K562 (cell line): ENCODE measurements around the gene CTDNEP1. TPM values are rescaled to one million over a fixed set of nuclear protein-coding genes. Genes with fewer than 3 reads are reported as not detected.
A peak's percentile ranks its signal among the peaks of the same experiment; 100 is the strongest.

Experiments
- CGGBP1 ChIP-seq: fragments of 250-450 bp; sonication (Bioruptor Pico); IDR thresholded peaks from 2 replicates; pipeline ENCODE4 v1.9.0; 2021; ENCODE audit warnings: mild to moderate bottlenecking
- HDAC8 ChIP-seq: fragments of 450-650 bp; IDR thresholded peaks from 2 replicates; pipeline ENCODE4 v1.6.1; 2016; ENCODE audit warnings: mild to moderate bottlenecking, missing genetic modification characterization, moderate library complexity, missing compliant biosample characterization
- MED1 ChIP-seq: sonication (generic); formaldehyde crosslinking; IDR thresholded peaks from 2 replicates; pipeline ENCODE4 v1.8.1; 2023; ENCODE audit warnings: missing genetic modification reagents, borderline replicate concordance
- NR4A1 ChIP-seq, 2 experiments: fragments of 250-450 bp in 1 of 2; fragments of 450-650 bp in 1 of 2; sonication (Bioruptor Pico) in 1 of 2; IDR thresholded peaks; 2 replicates each; pipeline versions ENCODE4 v1.4.0 to v1.6.1; 2016 to 2020; ENCODE audit warnings: mild to moderate bottlenecking in 2 of 2, missing compliant biosample characterization in 1 of 2, missing genetic modification characterization in 1 of 2, moderate library complexity in 1 of 2
- OTX1 ChIP-seq: fragments of 450-650 bp; formaldehyde crosslinking; IDR thresholded peaks from 2 replicates; pipeline ENCODE4 v1.4.0; 2022; ENCODE audit warnings: mild to moderate bottlenecking
- PHF20 ChIP-seq: fragments of 450-650 bp; IDR thresholded peaks from 2 replicates; pipeline ENCODE4 v1.6.1; 2018; ENCODE audit not compliant: partially characterized antibody
- POLR2A ChIP-seq: fragments of 450-650 bp; conservative IDR thresholded peaks from 2 replicates; pipeline ENCODE4 v1.6.1; 2016
- RBM17 ChIP-seq: fragments of 200-400 bp; formaldehyde crosslinking; IDR thresholded peaks from 2 replicates; pipeline ENCODE4 v1.6.1; 2017; ENCODE audit warnings: low read depth, mild to moderate bottlenecking, low read length, borderline replicate concordance
- RCOR1 ChIP-seq, 2 experiments: IDR thresholded peaks; 2 replicates each; pipeline ENCODE4 v1.6.1; 2012; ENCODE audit warnings: low read depth in 2 of 2, low read length in 2 of 2, borderline replicate concordance in 1 of 2, improper control_type of control experiment in 1 of 2
- RFX5 ChIP-seq: IDR thresholded peaks from 2 replicates; pipeline ENCODE4 v1.6.1; 2011; ENCODE audit warnings: low read depth, mild to moderate bottlenecking, improper control_type of control experiment, low read length
- SNRNP70 ChIP-seq: fragments of 200-400 bp; formaldehyde crosslinking; optimal IDR thresholded peaks from 2 replicates; pipeline ENCODE3; 2017; ENCODE audit warnings: low read depth, low read length
- TAF1 ChIP-seq: IDR thresholded peaks from 2 replicates; pipeline ENCODE4 v1.6.1; 2011; ENCODE audit warnings: mild to moderate bottlenecking, low read length, moderate library complexity; ENCODE audit not compliant: insufficient read depth, control insufficient read depth, severe bottlenecking; ENCODE audit errors: extremely low read depth
- TCF7L2 ChIP-seq: fragments of 150-350 bp; IDR thresholded peaks from 2 replicates; pipeline ENCODE4 v1.6.1; 2016; ENCODE audit warnings: low read depth, mild to moderate bottlenecking, low read length, moderate library complexity
- THRB ChIP-seq: fragments of 450-650 bp; formaldehyde crosslinking; conservative IDR thresholded peaks from 2 replicates; pipeline ENCODE4 v1.4.0; 2022; ENCODE audit warnings: mild to moderate bottlenecking, missing genetic modification characterization
- USF1 ChIP-seq: sonication (generic); formaldehyde crosslinking; IDR thresholded peaks from 2 replicates; pipeline ENCODE4 v1.9.0; 2022; ENCODE audit warnings: mild to moderate bottlenecking, missing genetic modification reagents
- ZNF407 ChIP-seq: fragments of 450-650 bp; IDR thresholded peaks from 2 replicates; pipeline ENCODE4 v1.6.1; 2016; ENCODE audit warnings: low read depth
- polyA plus RNA-seq, 8 experiments: library from polyadenylated mRNA; depleted of rRNA in 4 of 8; stranded (reverse) in 5 of 8; unstranded in 3 of 8; fragments of >200 nt; fragmentation: Nextera tagmentation in 2 of 8; fragmentation: Illumina TruSeq in 1 of 8; extraction: Ambion mirVana in 2 of 8; extraction: Trizol in 1 of 8; gene quantifications; 2 replicates each; pipeline versions ENCODE4 v1.2.1 to v1.2.3, GENCODE V29; 2011 to 2014; ENCODE audit warnings: inconsistent platforms in 1 of 8, missing spikeins in 1 of 8
- total RNA-seq, 7 experiments: library from RNA; depleted of rRNA in 6 of 7; stranded (reverse); fragments of >200 nt in 6 of 7; fragmentation: Illumina TruSeq in 2 of 7; extraction: Trizol in 2 of 7; gene quantifications; 2 replicates each; pipeline versions ENCODE4 v1.2.1 to v1.2.3, GENCODE V29; 2011 to 2021; ENCODE audit warnings: low replicate concordance in 1 of 7

The CTDNEP1 gene
- total and polyA plus RNA-seq, 9 of the 15 experiments (the other 6 are each of a cell fraction or from before 2014, with no cell fraction given): 10.7 to 150 (median 28.5) TPM

- TF ChIP-seq NR4A1 (CRISPR knock-in tag; IDR thresholded peaks at IDR 0.05) (no peak), NR4A1 (tag; IDR thresholded peaks at IDR 0.05) (no peak), HDAC8 (tag) (no peak), OTX1 (no peak), POLR2A (peak; percentile 44; the same call in 1 of the 2 replicates), RFX5 (no peak), CGGBP1 (CRISPR knock-in tag) (no peak), SNRNP70 (no peak), PHF20 (no peak), USF1 (CRISPR knock-in tag) (no peak), ZNF407 (no peak), TAF1 (peak; percentile 25), MED1 (no peak), RCOR1 (IDR thresholded peaks at IDR 0.05; ENCODE audit: borderline replicate concordance in 1 of 2, low read depth in 2 of 2, low read length in 2 of 2) (peak in 1 of 2 experiments; percentile 14; a peak in 1 of 4 replicates), RBM17 (no peak), THRB (no peak), TCF7L2 (0 out of 2 replicates have a peak, but pooled peaks have one; percentile 25)
Observed at GRCh38 chr17:7280519-7281073, 29.1 kb upstream of the CTDNEP1 start (continued).
